OCI-LY3 (cell line): ENCODE results near the gene TGIF1.
"Not testable (repeated sequence)": the region's sequence is repeated elsewhere in the genome, so short reads cannot be mapped to it uniquely, and the experiment has no call there.

ENCODE experiments used
- CTCF ChIP-seq: fragments of 200-600, 300-600 bp; sonication (generic); IDR thresholded peaks from 2 replicates; pipeline ENCODE4 v1.5.1; 2014; ENCODE audit warnings: antibody characterized with exemption, low read length, low read depth
- EZH2phosphoT487 ChIP-seq: fragments of 200-600 bp; shearing (Covaris generic); IDR thresholded peaks from 2 replicates; pipeline ENCODE4 v1.6.1; 2018; ENCODE audit warnings: antibody characterized with exemption, mixed run types, low read depth

GRCh38 chr18:3472121-3472520, 22.1 kb downstream of the TGIF1 start:
- not testable (repeated sequence) for TF ChIP-seq CTCF, EZH2phosphoT487
